PFSK-1 (cell line): Measurements from ENCODE around the gene KRT80.

Experiments used
- FOXP2 ChIP-seq: optimal IDR thresholded peaks from 2 replicates; pipeline ENCODE3; 2011; ENCODE audit warnings: borderline replicate concordance, control low read depth, inconsistent platforms; ENCODE audit not compliant: insufficient read depth; ENCODE audit errors: extremely low read length, extremely low read depth
- POLR2AphosphoS5 ChIP-seq: IDR thresholded peaks from 2 replicates; pipeline ENCODE4 v1.6.1; 2012; ENCODE audit warnings: low read depth, mild to moderate bottlenecking, control low read depth, low read length, moderate library complexity
- REST ChIP-seq, 2 experiments: IDR thresholded peaks; 2 replicates each; pipeline versions ENCODE4 v1.6.1 to v1.8.0; 2011 to 2012; ENCODE audit warnings: low read depth in 2 of 2, low read length in 2 of 2, control low read depth in 1 of 2, inconsistent platforms in 1 of 2, mild to moderate bottlenecking in 1 of 2, moderate library complexity in 1 of 2; ENCODE audit not compliant: insufficient read depth in 1 of 2
- SIN3A ChIP-seq: IDR thresholded peaks from 2 replicates; pipeline ENCODE4 v1.6.1; 2012; ENCODE audit warnings: mild to moderate bottlenecking, low read length, moderate library complexity, borderline replicate concordance; ENCODE audit not compliant: insufficient read depth
- TAF1 ChIP-seq: IDR thresholded peaks from 2 replicates; pipeline ENCODE4 v1.6.1; 2012; ENCODE audit warnings: low read length, control low read depth, borderline replicate concordance; ENCODE audit not compliant: insufficient read depth

Gene KRT80

GRCh38 chr12:52216807-52217206 lies 25.0 kb upstream of the KRT80 start:
- TF ChIP-seq REST (IDR thresholded peaks at IDR 0.05; ENCODE audit: insufficient read depth in 1 of 2, low read depth in 2 of 2, low read length in 2 of 2) (no peak), FOXP2 (no peak), SIN3A (no peak), POLR2AphosphoS5 (no peak), TAF1 (no peak)

GRCh38 chr12:52216100-52216499 lies 24.3 kb upstream of the KRT80 start:
- TF ChIP-seq SIN3A (no peak), FOXP2 (no peak), POLR2AphosphoS5 (no peak), TAF1 (no peak), REST (IDR thresholded peaks at IDR 0.05; ENCODE audit: insufficient read depth in 1 of 2, low read depth in 2 of 2, low read length in 2 of 2) (peak; percentile 87 to 95)

- TF ChIP-seq REST (IDR thresholded peaks at IDR 0.05; ENCODE audit: insufficient read depth in 1 of 2, low read depth in 2 of 2, low read length in 2 of 2) = no peak
Observed at GRCh38 chr12:52215587-52216031, 23.8 kb upstream of the KRT80 start.

GRCh38 chr12:52214421-52214802 lies 22.6 kb upstream of the KRT80 start:
- no peak for TF ChIP-seq REST (IDR thresholded peaks at IDR 0.05; ENCODE audit: insufficient read depth in 1 of 2, low read depth in 2 of 2, low read length in 2 of 2)
- TF ChIP-seq FOXP2 = no peak
- TF ChIP-seq POLR2AphosphoS5 = no peak
- no peak for TF ChIP-seq TAF1
- TF ChIP-seq SIN3A = no peak

- no peak for TF ChIP-seq SIN3A
- 0 out of 4 replicates have a peak, but pooled peaks of 1 of the 2 experiments have one; percentile 39 for TF ChIP-seq REST (IDR thresholded peaks at IDR 0.05; ENCODE audit: insufficient read depth in 1 of 2, low read depth in 2 of 2, low read length in 2 of 2)
- TF ChIP-seq POLR2AphosphoS5 = no peak
- no peak for TF ChIP-seq TAF1
- TF ChIP-seq FOXP2 = peak; percentile 66
Observed at GRCh38 chr12:52213564-52214420, 22.0 kb upstream of the KRT80 start.
